Activated naive CD4-positive, alpha-beta T cell treated with anti-CD3 and anti-CD28 coated beads for 36 hours (primary cell): ENCODE measurements around the gene TRHDE. TPM values are rescaled to one million over a fixed set of nuclear protein-coding genes. Genes with fewer than 3 reads are reported as not detected.
"Not testable (repeated sequence)": the region's sequence is repeated elsewhere in the genome, so short reads cannot be mapped to it uniquely, and the experiment has no call there.

Experiments used
- CTCF ChIA-PET: fragments of 350-600 bp; sonication (Branson Sonifier 250); formaldehyde crosslinking; loops from one replicate; lab custom pipeline; 2021; ENCODE audit warnings: antibody characterized with exemption; lab: Charles Lee
- DNase-seq: peaks from one replicate; pipeline ENCODE4 v3.0.0-alpha.2; 2020
- H3K27ac Mint-ChIP-seq: one replicate; pipeline ENCODE4 v1.8.0; 2021; ENCODE audit warnings: mild to moderate bottlenecking, mixed read lengths
- H3K27me3 Mint-ChIP-seq: one replicate; pipeline ENCODE4 v1.8.0; 2021; ENCODE audit warnings: low read depth, mixed read lengths
- H3K36me3 Mint-ChIP-seq: one replicate; pipeline ENCODE4 v1.8.0; 2021; ENCODE audit warnings: low read depth, mixed read lengths
- H3K4me1 Mint-ChIP-seq: one replicate; pipeline ENCODE4 v1.8.0; 2021; ENCODE audit warnings: low read depth, mixed read lengths
- H3K4me3 Mint-ChIP-seq: one replicate; pipeline ENCODE4 v1.8.0; 2021; ENCODE audit warnings: mild to moderate bottlenecking, moderate library complexity, mixed read lengths
- H3K9me3 Mint-ChIP-seq: one replicate; pipeline ENCODE4 v1.8.0; 2021; ENCODE audit warnings: mixed read lengths
- intact Hi-C: fragments of 100-400 bp; cut with micrococcal nuclease; formaldehyde crosslinking; loops from one replicate; pipeline ENCODE4 v1.15.1; 2023
- total RNA-seq, 2 experiments: library from RNA; stranded (reverse); gene quantifications; one replicate each; pipeline ENCODE4 v1.2.3, GENCODE V29; 2021

Gene TRHDE
- total RNA-seq, 2 experiments from 2014 or later = not detected

GRCh38 chr12:72510772-72511171, 238.6 kb downstream of the TRHDE start:
- CTCF ChIA-PET = no interaction called here
- H3K4me3 Mint-ChIP-seq = no peak overlapping the region
- no peaks in the 10 kb centered on the region for H3K4me1 Mint-ChIP-seq
- no peak overlapping the region for H3K27ac Mint-ChIP-seq
- H3K9me3 Mint-ChIP-seq = peaks cover 12% of the 10 kb centered on the region
- intact Hi-C loops = no loop called here
- H3K27me3 Mint-ChIP-seq = no peaks in the 10 kb centered on the region
- no peak for DNase-seq
- no peaks in the 10 kb centered on the region for H3K36me3 Mint-ChIP-seq

GRCh38 chr12:72511498-72511897, 239.3 kb downstream of the TRHDE start:
- H3K36me3 Mint-ChIP-seq = no peaks in the 10 kb centered on the region
- H3K4me3 Mint-ChIP-seq = no peak overlapping the region
- no peaks in the 10 kb centered on the region for H3K27me3 Mint-ChIP-seq
- intact Hi-C loops = no loop called here
- H3K27ac Mint-ChIP-seq = no peak overlapping the region
- no peaks in the 10 kb centered on the region for H3K4me1 Mint-ChIP-seq
- CTCF ChIA-PET = no interaction called here
- DNase-seq = no peak
- H3K9me3 Mint-ChIP-seq = peaks cover 12% of the 10 kb centered on the region

GRCh38 chr12:72511906-72512305, 239.7 kb downstream of the TRHDE start:
- CTCF ChIA-PET = no interaction called here
- Mint-ChIP-seq H3K4me1 (no peaks in the 10 kb centered on the region), H3K27ac (no peak overlapping the region), H3K27me3 (no peaks in the 10 kb centered on the region), H3K36me3 (no peaks in the 10 kb centered on the region), H3K4me3 (no peak overlapping the region), H3K9me3 (peaks cover 8% of the 10 kb centered on the region)
- no peak for DNase-seq
- intact Hi-C loops = no loop called here

GRCh38 chr12:72520044-72520678, 248.0 kb downstream of the TRHDE start:
- H3K36me3 Mint-ChIP-seq, H3K9me3 Mint-ChIP-seq, CTCF ChIA-PET, DNase-seq, intact Hi-C loops, H3K4me1 Mint-ChIP-seq, H3K27me3 Mint-ChIP-seq, H3K27ac Mint-ChIP-seq, H3K4me3 Mint-ChIP-seq: not testable (repeated sequence)

GRCh38 chr12:72521326-72521725, 249.2 kb downstream of the TRHDE start:
- intact Hi-C loops = no loop called here
- no peak overlapping the region for H3K4me3 Mint-ChIP-seq
- no peaks in the 10 kb centered on the region for H3K4me1 Mint-ChIP-seq
- CTCF ChIA-PET = no interaction called here
- H3K27ac Mint-ChIP-seq = no peak overlapping the region
- H3K36me3 Mint-ChIP-seq = no peaks in the 10 kb centered on the region
- DNase-seq = no peak
- H3K9me3 Mint-ChIP-seq = no peaks in the 10 kb centered on the region
- H3K27me3 Mint-ChIP-seq = no peaks in the 10 kb centered on the region

GRCh38 chr12:72522411-72522810, 250.2 kb downstream of the TRHDE start:
- H3K27ac Mint-ChIP-seq = no peak overlapping the region
- H3K9me3 Mint-ChIP-seq = no peaks in the 10 kb centered on the region
- no peaks in the 10 kb centered on the region for H3K36me3 Mint-ChIP-seq
- no peaks in the 10 kb centered on the region for H3K4me1 Mint-ChIP-seq
- CTCF ChIA-PET = no interaction called here
- H3K27me3 Mint-ChIP-seq = no peaks in the 10 kb centered on the region
- intact Hi-C loops = no loop called here
- no peak for DNase-seq
- H3K4me3 Mint-ChIP-seq = no peak overlapping the region

- Mint-ChIP-seq H3K36me3 (no peaks in the 10 kb centered on the region), H3K27me3 (no peaks in the 10 kb centered on the region), H3K4me1 (no peaks in the 10 kb centered on the region), H3K4me3 (no peak overlapping the region), H3K27ac (no peak overlapping the region), H3K9me3 (no peaks in the 10 kb centered on the region)
- intact Hi-C loops = no loop called here
- no peak for DNase-seq
- CTCF ChIA-PET = no interaction called here
Measured at GRCh38 chr12:72523754-72524153, 251.6 kb downstream of the TRHDE start.

GRCh38 chr12:72535212-72535990, 263.2 kb downstream of the TRHDE start:
- Mint-ChIP-seq H3K9me3 (peaks cover 6% of the 10 kb centered on the region), H3K4me1 (no peaks in the 10 kb centered on the region), H3K27ac (no peak overlapping the region), H3K27me3 (no peaks in the 10 kb centered on the region), H3K36me3 (no peaks in the 10 kb centered on the region), H3K4me3 (no peak overlapping the region)
- intact Hi-C loops = no loop called here
- CTCF ChIA-PET = no interaction called here
- DNase-seq = no peak

GRCh38 chr12:72540811-72541210, 268.6 kb downstream of the TRHDE start:
- Mint-ChIP-seq H3K27ac (no peak overlapping the region), H3K36me3 (no peaks in the 10 kb centered on the region), H3K4me3 (no peak overlapping the region), H3K9me3 (peaks cover 8% of the 10 kb centered on the region), H3K27me3 (no peaks in the 10 kb centered on the region), H3K4me1 (no peaks in the 10 kb centered on the region)
- CTCF ChIA-PET = no interaction called here
- intact Hi-C loops = no loop called here
- DNase-seq = no peak

GRCh38 chr12:72543777-72544467, 271.8 kb downstream of the TRHDE start:
- Mint-ChIP-seq H3K27ac (no peak overlapping the region), H3K4me3 (no peak overlapping the region), H3K27me3 (no peaks in the 10 kb centered on the region), H3K4me1 (no peaks in the 10 kb centered on the region), H3K36me3 (no peaks in the 10 kb centered on the region), H3K9me3 (peaks cover 5% of the 10 kb centered on the region)
- CTCF ChIA-PET = no interaction called here
- intact Hi-C loops = no loop called here
- no peak for DNase-seq

GRCh38 chr12:72546106-72546505, 273.9 kb downstream of the TRHDE start:
- CTCF ChIA-PET = no interaction called here

GRCh38 chr12:72547573-72547972, 275.4 kb downstream of the TRHDE start:
- Mint-ChIP-seq H3K4me1 (no peaks in the 10 kb centered on the region), H3K4me3 (no peak overlapping the region), H3K36me3 (no peaks in the 10 kb centered on the region), H3K27me3 (no peaks in the 10 kb centered on the region), H3K27ac (no peak overlapping the region), H3K9me3 (peaks cover 4% of the 10 kb centered on the region)
- CTCF ChIA-PET = no interaction called here
- intact Hi-C loops = no loop called here
- DNase-seq = no peak

More at GRCh38 chr12:72546106-72546505, 273.9 kb downstream of the TRHDE start:
- Mint-ChIP-seq H3K27ac (no peak overlapping the region), H3K9me3 (peaks cover 2% of the 10 kb centered on the region), H3K4me3 (no peak overlapping the region), H3K27me3 (no peaks in the 10 kb centered on the region), H3K4me1 (no peaks in the 10 kb centered on the region), H3K36me3 (no peaks in the 10 kb centered on the region)
- intact Hi-C loops = no loop called here
- no peak for DNase-seq

GRCh38 chr12:72549184-72549583, 277.0 kb downstream of the TRHDE start:
- intact Hi-C loops = no loop called here
- Mint-ChIP-seq H3K27me3 (no peaks in the 10 kb centered on the region), H3K36me3 (no peaks in the 10 kb centered on the region), H3K4me1 (no peaks in the 10 kb centered on the region), H3K27ac (no peak overlapping the region), H3K4me3 (no peak overlapping the region), H3K9me3 (peaks cover 4% of the 10 kb centered on the region)
- CTCF ChIA-PET = no interaction called here
- no peak for DNase-seq
